Fibroblast of mammary gland (primary cell): Measurements from ENCODE around the gene STOML3.

Source experiments
- DNase-seq: peaks from one replicate; pipeline ENCODE4 v3.0.0-alpha.2; 2010; ENCODE audit warnings: low read depth
- H3K4me3 ChIP-seq: 2 replicates; pipeline ENCODE4 v1.5.1; 2011; ENCODE audit warnings: low read depth, mild to moderate bottlenecking, low read length, moderate library complexity; ENCODE audit not compliant: control insufficient read depth
- CTCF ChIP-seq: conservative IDR thresholded peaks from 2 replicates; pipeline ENCODE4 v1.5.1; 2011; ENCODE audit warnings: low read depth, low read length, inconsistent platforms; ENCODE audit not compliant: control insufficient read depth, insufficient read depth

The STOML3 gene

GRCh38 chr13:38941353-38941945 lies 49.2 kb downstream of the STOML3 start:
- no peak for DNase-seq
- no peak overlapping the region for H3K4me3 ChIP-seq
- no peak for TF ChIP-seq CTCF

- no peak overlapping the region for H3K4me3 ChIP-seq
- no peak for TF ChIP-seq CTCF
- DNase-seq, result no peak
Observed at GRCh38 chr13:38933786-38934185, 56.8 kb downstream of the STOML3 start.

GRCh38 chr13:38922170-38922569 lies 68.5 kb downstream of the STOML3 start:
- TF ChIP-seq CTCF, result no peak
- no peak overlapping the region for H3K4me3 ChIP-seq
- no peak for DNase-seq

- no peak for TF ChIP-seq CTCF
Observed at GRCh38 chr13:38921081-38921480, 69.5 kb downstream of the STOML3 start.

More at GRCh38 chr13:38921081-38921480, 69.5 kb downstream of the STOML3 start:
- DNase-seq, result no peak
- no peak overlapping the region for H3K4me3 ChIP-seq
